HG03280 (cell line): Measurements from ENCODE around the gene BCKDHB.

Experiments used
- ATAC-seq: cut with Tn5 transposase; IDR thresholded peaks from one replicate; pipeline ENCODE4 v1.9.1; 2021; ENCODE audit warnings: mild to moderate bottlenecking, moderate library complexity; ENCODE audit not compliant: unreplicated experiment

BCKDHB gene

DNA sequence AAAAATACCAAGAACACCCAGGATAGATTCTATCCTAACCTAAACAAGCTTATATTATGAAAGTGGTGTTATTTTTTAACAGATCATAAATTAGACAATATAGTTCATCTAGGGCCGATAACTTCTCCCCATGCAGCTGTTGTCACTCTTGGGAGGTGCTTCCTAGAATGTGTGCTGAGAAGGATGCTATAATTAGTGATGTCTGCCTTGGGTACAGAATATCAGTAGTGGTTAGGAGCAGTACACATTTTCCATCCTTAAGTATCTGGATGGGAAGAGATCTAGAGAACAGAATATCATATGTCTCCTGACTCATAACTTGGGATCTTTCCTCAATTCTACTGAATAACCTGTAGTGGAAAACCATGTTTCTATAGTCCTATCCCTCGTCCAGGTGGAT is 214.5 kb downstream of the BCKDHB start:
- no peak for ATAC-seq

- no peak for ATAC-seq
Measured at GRCh38 chr6:80325742-80326141, 219.3 kb downstream of the BCKDHB start.

GRCh38 chr6:80328652-80329051 is 222.2 kb downstream of the BCKDHB start:
- ATAC-seq, result no peak

GRCh38 chr6:80329496-80329895 is 223.0 kb downstream of the BCKDHB start:
- ATAC-seq, result no peak

- no peak for ATAC-seq
Measured at GRCh38 chr6:80330961-80331360, 224.5 kb downstream of the BCKDHB start.

DNA sequence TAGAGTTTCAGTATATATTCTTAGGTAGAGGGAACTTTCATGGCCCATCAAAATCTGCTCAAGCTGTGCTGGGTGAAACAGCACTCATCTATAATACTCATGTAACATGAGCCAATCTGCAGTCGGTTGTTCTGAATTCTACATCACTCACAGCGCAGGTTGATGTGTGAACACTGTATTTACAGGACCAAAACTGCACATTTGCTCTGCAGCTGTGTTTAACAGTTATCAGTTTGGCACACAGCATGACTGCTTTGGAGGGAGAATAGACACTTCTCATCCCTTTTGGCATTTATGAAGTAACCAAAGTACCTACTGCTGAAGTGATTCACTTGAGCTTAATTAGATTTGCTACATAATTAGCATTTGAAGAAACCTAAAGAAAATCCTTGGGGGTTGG is 225.1 kb downstream of the BCKDHB start:
- no peak for ATAC-seq

DNA sequence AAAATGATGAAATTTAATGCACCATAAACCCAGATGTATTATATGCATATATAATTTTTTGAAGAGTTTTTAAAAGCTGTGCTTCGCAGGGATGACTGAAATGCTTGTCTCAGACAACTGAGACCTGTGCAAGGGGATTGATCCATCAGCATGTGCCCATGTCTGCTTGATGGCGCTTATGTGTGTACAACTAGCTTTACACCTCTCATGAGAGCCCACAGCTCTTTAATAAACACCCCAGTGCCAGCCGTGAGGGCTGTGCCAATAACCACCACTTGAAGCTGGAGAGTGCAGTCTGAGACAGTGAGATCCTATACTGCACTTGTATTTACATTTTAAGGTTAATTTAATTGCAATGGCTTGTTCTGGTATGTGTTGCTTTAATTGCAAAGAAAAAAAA is 225.5 kb downstream of the BCKDHB start:
- ATAC-seq, result no peak

GRCh38 chr6:80333342-80333741 is 226.9 kb downstream of the BCKDHB start:
- ATAC-seq, result no peak

DNA sequence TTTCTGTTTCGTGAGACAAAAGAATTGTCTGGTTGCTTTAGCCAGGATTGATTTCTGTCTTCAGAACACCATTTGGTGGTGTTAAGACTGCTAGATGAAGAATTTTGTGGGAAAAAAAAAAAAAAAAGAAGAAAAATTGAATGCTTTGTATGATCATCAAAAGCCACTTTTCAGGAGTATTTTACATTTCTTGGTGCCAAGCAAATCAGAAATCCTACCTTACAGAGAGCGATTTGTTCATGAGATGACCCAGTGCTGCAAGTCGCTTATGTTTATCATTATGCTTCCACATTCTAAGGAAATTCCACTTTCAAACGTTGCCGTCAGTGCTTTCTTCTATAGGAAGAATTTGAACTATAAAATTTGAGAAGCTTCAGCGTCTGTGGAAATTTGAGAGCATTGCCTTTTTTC is 228.7 kb downstream of the BCKDHB start:
- ATAC-seq, result no peak

GRCh38 chr6:80336911-80337310 is 230.4 kb downstream of the BCKDHB start:
- ATAC-seq, result no peak

DNA sequence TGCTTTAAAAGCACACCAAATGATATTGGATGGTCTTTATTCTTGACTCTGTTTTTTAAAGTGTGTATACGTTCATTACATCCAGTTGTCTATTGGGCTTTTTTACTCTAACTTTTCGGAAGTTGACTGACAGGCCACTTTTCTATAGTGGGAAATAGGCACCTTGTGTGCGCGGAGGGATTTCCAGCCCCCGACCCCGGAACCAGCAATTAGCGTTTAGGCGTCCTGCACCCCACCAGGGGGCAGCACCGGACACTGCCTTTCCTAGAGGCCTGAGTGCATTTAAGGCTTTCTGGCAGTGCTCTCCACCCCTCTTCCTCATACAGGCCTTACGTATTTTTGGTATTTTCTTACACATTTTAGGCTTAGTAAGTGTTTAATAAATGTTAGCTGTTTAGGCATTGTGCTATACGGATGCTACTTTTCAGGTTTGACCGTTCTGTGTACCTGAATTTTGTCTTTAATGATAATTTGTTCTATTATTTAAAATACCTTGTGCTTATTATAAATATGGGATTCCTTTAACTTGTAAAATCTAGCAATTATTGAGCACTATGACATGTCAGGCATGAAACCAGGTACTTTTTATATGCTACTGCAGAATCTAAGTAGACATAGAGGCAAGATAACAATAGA is 231.8 kb downstream of the BCKDHB start:
- peak; percentile 90 for ATAC-seq

GRCh38 chr6:80339421-80339820 is 232.9 kb downstream of the BCKDHB start:
- no peak for ATAC-seq

DNA sequence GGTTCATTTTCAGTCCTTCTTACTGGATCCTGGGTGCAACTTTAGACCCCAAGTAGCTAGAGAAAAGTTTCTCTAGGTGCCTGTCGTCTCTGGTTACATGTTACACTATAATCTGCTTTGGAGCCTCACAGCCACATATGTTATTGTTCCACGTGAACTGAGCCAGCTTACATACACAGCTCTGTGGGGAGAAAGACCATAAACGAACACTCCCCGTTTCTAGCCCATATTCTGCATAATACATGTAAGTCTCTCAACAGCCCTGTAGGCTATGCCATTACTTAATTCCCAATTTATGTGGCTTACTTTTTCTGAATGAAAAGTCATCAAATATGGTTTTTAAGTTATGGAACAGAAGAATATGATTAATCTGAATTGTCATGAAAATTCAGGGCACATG is 233.8 kb downstream of the BCKDHB start:
- ATAC-seq, result no peak

GRCh38 chr6:80340686-80341085 is 234.2 kb downstream of the BCKDHB start:
- no peak for ATAC-seq

GRCh38 chr6:80341330-80341729 is 234.9 kb downstream of the BCKDHB start:
- ATAC-seq, result no peak

GRCh38 chr6:80343511-80343910 is 237.0 kb downstream of the BCKDHB start:
- no peak for ATAC-seq

DNA sequence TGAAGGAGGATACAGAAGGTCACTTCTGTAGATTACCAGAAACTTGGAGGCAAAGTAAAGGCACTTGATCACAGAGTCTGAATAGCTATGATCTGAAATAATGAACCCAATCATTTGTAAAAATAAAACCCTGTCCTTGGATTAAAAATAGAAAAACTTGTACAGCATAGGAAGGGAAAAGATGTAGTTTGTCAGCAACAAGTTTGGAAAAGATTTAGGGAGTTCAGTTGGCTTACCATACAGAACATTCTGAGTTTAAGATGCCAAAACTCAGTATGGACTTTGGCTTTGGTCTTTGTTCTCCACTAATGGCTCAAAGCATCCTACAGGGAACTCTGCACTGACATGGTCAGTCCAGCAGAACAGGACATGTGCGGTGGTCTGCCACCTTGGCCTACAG is 240.6 kb downstream of the BCKDHB start:
- ATAC-seq, result no peak

DNA sequence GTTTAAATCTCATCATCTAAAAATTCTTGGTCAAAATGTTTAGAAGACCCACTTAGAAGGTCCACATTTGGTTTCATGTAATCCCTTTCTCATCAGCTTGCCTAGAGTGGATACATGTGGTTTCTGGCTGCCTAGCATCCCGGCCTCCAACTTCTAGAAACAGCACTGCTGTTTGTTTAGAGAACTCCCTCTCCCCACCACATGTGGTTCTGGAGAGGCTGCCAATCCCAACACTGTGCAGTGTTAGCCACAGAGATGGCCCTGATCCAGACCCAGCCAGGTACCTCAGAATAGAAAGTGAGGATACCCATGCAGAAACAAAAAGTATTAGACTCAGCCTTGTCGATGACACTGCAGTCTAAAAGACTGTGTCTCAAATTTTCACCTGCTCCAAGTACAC is 241.8 kb downstream of the BCKDHB start:
- no peak for ATAC-seq

DNA sequence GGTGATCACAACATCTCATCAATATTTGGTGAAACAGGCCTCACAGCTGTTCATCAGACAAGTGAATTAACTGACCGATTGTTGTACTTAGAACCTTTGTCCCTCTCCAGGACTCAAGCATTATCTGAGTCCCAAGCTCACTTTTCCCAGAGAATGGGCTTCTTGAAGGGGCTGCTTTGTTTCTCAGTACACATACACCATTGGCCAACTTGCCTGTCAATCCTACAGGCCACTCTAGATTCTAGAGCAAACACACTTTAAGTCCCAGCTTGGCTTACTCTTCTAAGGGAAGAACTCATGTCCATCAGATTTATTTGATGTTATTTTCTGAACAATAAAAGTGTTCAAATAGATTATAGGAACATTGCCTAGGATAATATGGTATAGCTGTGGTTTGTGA is 249.5 kb downstream of the BCKDHB start:
- ATAC-seq, result no peak

- no peak for ATAC-seq
Measured at GRCh38 chr6:80356545-80356944, 250.1 kb downstream of the BCKDHB start.

DNA sequence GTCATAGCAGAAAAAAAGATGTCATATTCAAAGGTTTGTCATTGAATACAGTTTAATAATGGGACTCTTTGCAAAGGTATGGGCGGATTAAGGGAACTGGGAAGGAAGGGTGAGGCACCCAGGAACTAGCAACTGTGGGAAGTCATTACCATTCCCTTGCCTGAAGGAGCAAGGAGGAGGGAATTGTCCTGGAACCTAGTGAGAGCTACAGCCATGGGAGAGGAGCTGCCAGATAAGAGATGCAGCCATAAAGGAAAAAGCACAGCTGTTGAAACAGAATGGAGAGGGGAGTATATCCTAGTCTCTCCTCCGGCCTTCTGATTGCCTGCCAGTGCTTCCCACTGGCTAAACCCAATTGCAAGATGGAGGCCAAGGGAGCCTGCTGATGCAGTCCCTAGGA is 250.6 kb downstream of the BCKDHB start:
- no peak for ATAC-seq

DNA sequence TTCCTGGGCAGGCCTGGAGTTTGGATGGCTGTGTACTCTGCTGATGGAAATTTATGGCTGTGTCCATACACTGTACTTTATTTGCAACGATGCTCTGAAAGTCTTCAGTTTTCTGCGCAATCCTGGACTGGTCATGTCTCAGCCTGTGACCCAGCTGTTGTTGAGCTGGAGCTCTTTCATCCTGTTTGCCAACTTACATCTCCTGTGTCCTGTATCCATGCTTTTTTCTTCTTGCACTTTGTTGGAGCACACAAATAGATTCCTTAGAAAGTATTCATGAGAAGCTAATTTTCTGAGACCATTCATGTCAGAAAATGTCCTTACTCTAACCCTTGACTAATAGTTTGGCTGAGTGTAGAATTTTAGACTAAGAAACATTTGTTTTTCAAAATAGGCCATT is 251.2 kb downstream of the BCKDHB start:
- no peak for ATAC-seq

- ATAC-seq, result no peak
Measured at GRCh38 chr6:80363501-80364122, 257.1 kb downstream of the BCKDHB start.
